ENCODE measurements around the gene CCDC15.

DNA sequence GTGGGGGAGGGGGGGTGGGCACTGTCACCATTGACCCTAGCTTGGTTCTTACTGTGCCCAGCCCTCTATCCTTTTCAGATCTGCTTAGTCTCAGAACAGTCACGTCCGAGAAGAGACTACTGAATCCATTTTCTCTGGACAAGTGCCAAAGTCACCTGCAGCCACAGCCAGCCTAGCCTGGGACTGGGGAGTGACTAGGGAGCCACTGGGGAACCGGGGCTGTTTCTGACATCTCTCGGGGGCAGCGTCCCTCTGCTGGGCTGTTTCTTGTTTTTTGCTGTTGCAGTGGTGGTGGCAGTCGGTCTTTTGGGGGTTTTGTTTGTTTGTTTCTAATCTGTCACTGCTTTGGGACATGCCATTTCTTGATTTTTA, 117.8 kb downstream of the CCDC15 start:
- TF ChIP-seq POLR2AphosphoS5 (IDR thresholded peaks at IDR 0.05) (no peak), POLR2A (IDR thresholded peaks at IDR 0.05) (no peak), EP300 (IDR thresholded peaks at IDR 0.05) (no peak)
- TF ChIP-seq, protein P1, sequence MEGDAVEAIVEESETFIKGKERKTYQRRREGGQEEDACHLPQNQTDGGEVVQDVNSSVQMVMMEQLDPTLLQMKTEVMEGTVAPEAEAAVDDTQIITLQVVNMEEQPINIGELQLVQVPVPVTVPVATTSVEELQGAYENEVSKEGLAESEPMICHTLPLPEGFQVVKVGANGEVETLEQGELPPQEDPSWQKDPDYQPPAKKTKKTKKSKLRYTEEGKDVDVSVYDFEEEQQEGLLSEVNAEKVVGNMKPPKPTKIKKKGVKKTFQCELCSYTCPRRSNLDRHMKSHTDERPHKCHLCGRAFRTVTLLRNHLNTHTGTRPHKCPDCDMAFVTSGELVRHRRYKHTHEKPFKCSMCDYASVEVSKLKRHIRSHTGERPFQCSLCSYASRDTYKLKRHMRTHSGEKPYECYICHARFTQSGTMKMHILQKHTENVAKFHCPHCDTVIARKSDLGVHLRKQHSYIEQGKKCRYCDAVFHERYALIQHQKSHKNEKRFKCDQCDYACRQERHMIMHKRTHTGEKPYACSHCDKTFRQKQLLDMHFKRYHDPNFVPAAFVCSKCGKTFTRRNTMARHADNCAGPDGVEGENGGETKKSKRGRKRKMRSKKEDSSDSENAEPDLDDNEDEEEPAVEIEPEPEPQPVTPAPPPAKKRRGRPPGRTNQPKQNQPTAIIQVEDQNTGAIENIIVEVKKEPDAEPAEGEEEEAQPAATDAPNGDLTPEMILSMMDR (IDR thresholded peaks at IDR 0.05), result no peak

Data from suprapubic skin (tissue), 4 donors.